Body of pancreas (tissue), 4 donors: ENCODE data around the gene FCGBP.
"Not testable (repeated sequence)": the region's sequence is repeated elsewhere in the genome, so short reads cannot be mapped to it uniquely, and the experiment has no call there.

Source experiments
- CTCF ChIP-seq, 7 experiments: fragments of 450-650 bp in 4 of 7; fragments of 200-600 bp in 3 of 7; sonication (generic) in 3 of 7; IDR thresholded peaks; one replicate each; pipeline ENCODE4 v1.5.1; 2016 to 2019; ENCODE audit warnings: antibody characterized with exemption in 7 of 7
- POLR2A ChIP-seq, 3 donors: fragments of 450-650 bp; IDR thresholded peaks; one replicate each; pipeline ENCODE4 v1.6.1; 2016; ENCODE audit warnings: antibody characterized with exemption in 3 of 3, mild to moderate bottlenecking in 2 of 3

DNA sequence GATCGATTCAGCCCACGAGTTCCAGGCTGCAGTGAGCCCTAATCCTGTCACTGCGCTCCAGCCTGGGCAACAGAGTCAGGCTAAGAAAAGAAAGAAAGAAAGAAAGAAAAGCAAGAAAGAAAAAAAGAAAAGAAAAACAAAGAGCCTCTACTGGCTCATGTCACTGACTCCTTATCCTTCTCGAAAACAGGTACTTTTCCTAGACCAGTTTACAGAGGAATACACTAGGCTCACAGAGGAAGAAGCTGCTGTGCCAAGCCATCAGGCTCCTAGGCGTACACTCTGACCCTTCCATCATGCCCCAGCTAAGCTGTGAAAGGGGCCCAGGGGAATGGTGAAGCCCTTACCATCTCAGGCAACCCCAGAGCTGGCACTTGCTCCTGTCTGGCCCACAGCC lies 41.9 kb downstream of the FCGBP start:
- TF ChIP-seq CTCF, POLR2A (IDR thresholded peaks at IDR 0.05): not testable (repeated sequence)
